GM21528 (cell line): ENCODE results near the gene NXPH4.
A peak's percentile ranks its signal among the peaks of the same experiment; 100 is the strongest.

Experiments
- ATAC-seq: cut with Tn5 transposase; IDR thresholded peaks from one replicate; pipeline ENCODE4 v1.9.1; 2021; ENCODE audit warnings: mild to moderate bottlenecking, moderate library complexity; ENCODE audit not compliant: unreplicated experiment, low FRiP score

The NXPH4 gene

DNA sequence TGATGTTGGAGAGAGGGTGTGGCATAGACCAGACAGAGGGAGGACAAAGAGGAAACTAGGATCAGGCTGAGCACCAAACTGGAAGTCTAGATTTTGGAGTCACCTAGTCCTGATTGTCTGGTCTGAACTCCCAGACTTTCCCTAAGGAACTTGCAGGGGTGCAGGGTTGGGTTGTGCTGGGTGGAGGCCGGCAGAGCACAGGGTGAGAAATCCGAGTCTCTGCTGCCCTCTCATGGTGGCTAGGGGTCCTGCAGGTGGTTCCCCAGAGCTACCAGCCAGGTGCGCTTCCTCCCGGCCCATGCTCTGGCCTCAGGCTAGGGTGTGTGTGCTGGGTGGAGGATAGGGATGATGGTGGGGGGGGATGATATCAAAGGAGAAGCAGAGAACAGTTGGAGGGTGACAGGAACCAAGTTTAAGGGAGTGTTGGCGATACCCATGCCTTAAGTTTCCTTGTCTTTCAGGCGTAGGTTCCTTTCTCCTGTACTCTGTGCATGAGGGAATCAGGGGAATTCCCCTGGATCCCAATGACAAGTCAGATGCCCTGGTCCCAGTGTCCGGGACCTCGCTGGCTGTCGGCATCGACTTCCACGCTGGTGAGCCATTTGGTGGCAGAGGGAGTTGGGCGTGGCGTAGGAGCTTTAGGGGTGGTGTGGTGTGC is 33.5 kb upstream of the NXPH4 start:
- ATAC-seq: peak; percentile 76

DNA sequence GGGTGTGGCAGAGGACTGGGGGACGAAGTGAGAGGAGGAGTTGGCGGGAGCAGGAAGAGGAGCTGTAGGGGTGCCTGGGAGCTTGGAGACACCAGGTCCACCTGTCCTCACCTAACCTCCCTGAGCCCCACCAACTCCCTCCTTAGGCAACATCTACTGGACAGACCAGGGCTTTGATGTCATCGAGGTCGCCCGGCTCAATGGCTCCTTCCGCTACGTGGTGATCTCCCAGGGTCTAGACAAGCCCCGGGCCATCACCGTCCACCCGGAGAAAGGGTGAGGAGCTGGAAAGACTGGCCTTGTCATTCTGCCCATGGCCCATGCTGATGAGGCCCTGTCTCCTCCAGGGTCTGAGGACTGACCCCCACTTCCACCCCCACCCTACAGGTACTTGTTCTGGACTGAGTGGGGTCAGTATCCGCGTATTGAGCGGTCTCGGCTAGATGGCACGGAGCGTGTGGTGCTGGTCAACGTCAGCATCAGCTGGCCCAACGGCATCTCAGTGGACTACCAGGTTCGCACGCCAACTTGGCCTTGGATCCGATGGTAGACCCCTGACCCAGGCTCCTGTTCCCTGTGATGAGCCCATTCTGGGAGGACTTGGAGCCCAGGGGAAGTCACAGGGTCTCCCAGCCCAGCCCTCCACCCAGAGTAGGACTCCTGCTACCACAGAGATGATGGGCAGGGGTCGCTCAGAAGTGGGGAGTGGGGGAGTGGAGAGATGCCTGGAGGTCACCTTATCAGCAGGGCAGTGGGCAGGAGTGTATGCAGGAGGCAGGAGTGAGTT is 32.5 kb upstream of the NXPH4 start:
- ATAC-seq: no peak

- ATAC-seq: no peak
Observed at GRCh38 chr12:57185403-57185802, 31.2 kb upstream of the NXPH4 start.

- ATAC-seq: no peak
Observed at GRCh38 chr12:57185906-57186508, 30.6 kb upstream of the NXPH4 start.

- no peak for ATAC-seq
Observed at GRCh38 chr12:57187222-57188089, 29.1 kb upstream of the NXPH4 start.

GRCh38 chr12:57188090-57188425 is 28.5 kb upstream of the NXPH4 start:
- ATAC-seq: no peak

DNA sequence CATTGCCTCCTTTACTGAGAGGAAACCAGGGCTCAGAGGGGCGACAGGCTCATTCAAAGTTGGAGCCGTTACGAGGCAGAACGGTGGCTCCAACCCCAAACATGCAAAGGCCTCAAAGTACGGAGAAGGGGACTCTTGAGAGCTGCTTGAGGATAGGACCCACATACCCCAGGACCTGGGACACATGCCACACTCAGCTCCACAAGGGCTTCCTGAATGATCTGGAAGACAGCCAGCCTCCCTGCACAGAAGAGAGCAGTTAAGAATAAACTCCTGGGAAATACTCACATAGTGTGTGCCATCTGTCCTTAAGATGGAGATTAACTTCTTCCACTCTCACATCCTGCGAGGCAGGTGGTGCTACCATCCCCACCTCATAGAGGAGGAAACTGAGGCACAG is 26.6 kb upstream of the NXPH4 start:
- ATAC-seq: no peak

DNA sequence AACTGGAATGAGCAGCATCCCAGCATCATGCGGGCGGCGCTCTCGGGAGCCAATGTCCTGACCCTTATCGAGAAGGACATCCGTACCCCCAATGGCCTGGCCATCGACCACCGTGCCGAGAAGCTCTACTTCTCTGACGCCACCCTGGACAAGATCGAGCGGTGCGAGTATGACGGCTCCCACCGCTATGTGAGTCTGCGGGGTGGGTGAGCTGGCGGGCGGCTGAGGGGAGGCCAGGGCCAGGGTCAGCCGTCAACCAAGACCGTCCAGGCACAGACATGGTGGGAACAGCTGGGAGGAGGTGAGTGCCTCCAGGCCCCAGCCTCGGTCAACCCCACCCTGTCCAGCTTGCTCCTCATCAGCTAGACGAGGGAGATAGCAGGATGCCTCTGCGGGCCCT is 25.8 kb upstream of the NXPH4 start:
- ATAC-seq: no peak

- ATAC-seq: no peak
Observed at GRCh38 chr12:57191410-57191809, 25.2 kb upstream of the NXPH4 start.

DNA sequence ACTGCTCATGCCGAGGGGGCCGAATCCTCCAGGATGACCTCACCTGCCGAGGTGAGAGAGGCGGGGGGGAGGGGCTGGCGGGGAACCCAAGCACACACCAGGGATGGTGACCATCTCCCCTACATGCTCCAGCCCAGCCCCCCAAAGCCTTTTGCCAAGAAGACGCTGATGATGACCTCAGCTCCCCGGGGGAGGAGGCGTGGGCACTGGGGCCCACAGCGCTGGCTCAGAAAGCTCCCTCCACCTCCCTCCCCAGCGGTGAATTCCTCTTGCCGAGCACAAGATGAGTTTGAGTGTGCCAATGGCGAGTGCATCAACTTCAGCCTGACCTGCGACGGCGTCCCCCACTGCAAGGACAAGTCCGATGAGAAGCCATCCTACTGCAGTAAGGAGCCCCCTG is 23.7 kb upstream of the NXPH4 start:
- ATAC-seq: no peak

DNA sequence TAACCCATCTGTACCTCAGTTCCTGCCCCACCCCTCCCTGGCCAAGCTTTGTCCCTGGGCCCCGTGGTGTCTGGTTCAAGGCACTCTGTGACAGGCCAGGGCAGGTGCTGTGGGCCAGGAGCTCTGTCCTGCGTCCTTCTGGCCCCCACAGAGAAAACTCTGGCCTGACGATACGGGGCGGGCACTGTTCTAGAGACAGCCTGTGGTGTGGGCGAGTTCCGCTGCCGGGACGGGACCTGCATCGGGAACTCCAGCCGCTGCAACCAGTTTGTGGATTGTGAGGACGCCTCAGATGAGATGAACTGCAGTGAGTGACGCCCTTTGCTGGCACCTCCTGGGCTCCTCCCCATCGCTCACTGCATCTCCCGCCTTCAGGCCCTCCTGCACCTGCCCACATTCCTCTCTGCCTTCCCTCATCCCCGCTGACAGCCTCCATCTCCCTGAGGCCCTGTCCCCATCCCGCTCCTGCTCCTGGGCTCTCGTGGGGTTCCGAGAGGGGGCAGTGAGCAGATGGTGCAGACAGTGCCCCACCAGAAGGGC is 22.8 kb upstream of the NXPH4 start:
- no peak for ATAC-seq

GRCh38 chr12:57194253-57194652 is 22.3 kb upstream of the NXPH4 start:
- no peak for ATAC-seq

GRCh38 chr12:57195186-57195585 is 21.4 kb upstream of the NXPH4 start:
- ATAC-seq: no peak

GRCh38 chr12:57195611-57196371 is 20.8 kb upstream of the NXPH4 start:
- ATAC-seq: no peak

DNA sequence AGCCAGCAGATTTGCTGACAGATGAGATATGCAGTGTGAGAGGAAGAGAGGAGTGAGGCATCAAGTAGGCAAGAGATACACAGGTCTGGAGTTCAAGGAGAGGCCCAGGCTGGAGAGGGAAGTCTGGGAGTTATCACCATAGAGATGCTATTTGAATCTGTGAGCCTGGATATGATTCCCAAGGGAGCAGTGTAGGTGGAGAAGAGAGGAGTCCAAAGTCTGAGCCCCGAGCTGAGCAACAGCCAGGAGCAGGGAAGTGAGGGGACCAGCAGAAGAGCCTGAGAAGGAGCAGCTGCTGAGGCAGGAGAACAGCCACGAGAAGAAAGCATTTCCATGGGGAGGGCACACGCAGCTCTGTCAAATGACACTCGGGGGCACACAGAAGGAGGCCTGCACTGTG is 20.2 kb upstream of the NXPH4 start:
- no peak for ATAC-seq

GRCh38 chr12:57196956-57197355 is 19.6 kb upstream of the NXPH4 start:
- ATAC-seq: no peak

- ATAC-seq: no peak
Observed at GRCh38 chr12:57198329-57198728, 18.3 kb upstream of the NXPH4 start.

- ATAC-seq: no peak
Observed at GRCh38 chr12:57199191-57199590, 17.4 kb upstream of the NXPH4 start.

- no peak for ATAC-seq
Observed at GRCh38 chr12:57200497-57200896, 16.1 kb upstream of the NXPH4 start.

DNA sequence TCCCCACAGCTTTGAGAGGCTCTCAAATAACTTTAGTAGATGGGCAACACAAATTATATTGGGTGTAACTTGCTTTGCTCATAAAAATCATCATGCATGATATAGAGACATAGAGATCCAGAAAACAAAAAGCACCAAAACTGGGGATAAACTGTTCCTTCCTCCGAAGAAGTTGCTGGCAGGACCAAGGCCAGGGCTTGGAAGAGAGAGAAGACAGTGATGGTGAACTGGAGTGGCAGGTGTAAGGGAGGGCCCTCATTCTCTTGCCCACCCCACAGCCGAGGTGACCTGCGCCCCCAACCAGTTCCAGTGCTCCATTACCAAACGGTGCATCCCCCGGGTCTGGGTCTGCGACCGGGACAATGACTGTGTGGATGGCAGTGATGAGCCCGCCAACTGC is 15.4 kb upstream of the NXPH4 start:
- ATAC-seq: no peak
